IMR-90 (cell line): ENCODE measurements around the gene FBXL13. TPM values are rescaled to one million over a fixed set of nuclear protein-coding genes. Genes with fewer than 3 reads are reported as not detected.

Experiments
- ATAC-seq: fragments of 200-7000 bp; cut with Tn5 transposase; 2 replicates; pipeline ENCODE4 v1.9.1; 2020; ENCODE audit warnings: low read depth, mild to moderate bottlenecking, moderate library complexity
- BruUV-seq: library from RNA; stranded (reverse); fragments of 400-500 nt; replicated peaks from 2 replicates; lab custom pipeline; 2021; lab: Mats Ljungman, UMichigan
- CTCF ChIA-PET: fragments of 300-600 bp; formaldehyde crosslinking; extraction: SDS; loops from one replicate; lab custom pipeline; 2021; ENCODE audit warnings: antibody characterized with exemption; lab: Yijun Ruan, JAX
- POLR2A ChIA-PET: fragments of 300-600 bp; sonication (Branson Sonifier 250); formaldehyde crosslinking; loops from one replicate; lab custom pipeline; 2022; ENCODE audit warnings: antibody characterized with exemption; ENCODE audit not compliant: unreplicated experiment; lab: Charles Lee
- DNase-seq: peaks from one replicate; pipeline ENCODE4 v3.0.0; 2013
- H2AFZ ChIP-seq: replicated peaks from 2 replicates; pipeline ENCODE3; 2013; ENCODE audit warnings: low read length, mild to moderate bottlenecking; ENCODE audit not compliant: poor library complexity
- H2AK5ac ChIP-seq: 2 replicates; pipeline ENCODE4 v1.6.1; 2013; ENCODE audit warnings: low read depth, low read length, inconsistent platforms
- H2AK9ac ChIP-seq: replicated peaks from 2 replicates; pipeline ENCODE3; 2013; ENCODE audit warnings: mild to moderate bottlenecking, low read depth, low read length, moderate library complexity; ENCODE audit not compliant: poor library complexity
- H2BK120ac ChIP-seq: 2 replicates; pipeline ENCODE4 v1.6.1; 2013; ENCODE audit warnings: low read depth, low read length, inconsistent platforms
- H2BK15ac ChIP-seq: 3 replicates; pipeline ENCODE4 v1.6.1; 2013; ENCODE audit warnings: low read depth, low read length, inconsistent platforms
- H2BK20ac ChIP-seq: 2 replicates; pipeline ENCODE4 v1.6.1; 2013; ENCODE audit warnings: low read depth, mild to moderate bottlenecking, inconsistent platforms, low read length, moderate library complexity
- H2BK5ac ChIP-seq: 2 replicates; pipeline ENCODE4 v1.6.1; 2013; ENCODE audit warnings: mild to moderate bottlenecking, low read depth, low read length, inconsistent platforms; ENCODE audit not compliant: poor library complexity, severe bottlenecking
- H3K14ac ChIP-seq: replicated peaks from 2 replicates; pipeline ENCODE4 v1.6.1; 2013; ENCODE audit warnings: low read depth, low read length, inconsistent platforms
- H3K18ac ChIP-seq: 2 replicates; pipeline ENCODE4 v1.6.1; 2013; ENCODE audit warnings: low read depth, low read length, control low read depth
- H3K23ac ChIP-seq: 2 replicates; pipeline ENCODE4 v1.6.1; 2013; ENCODE audit warnings: low read depth, low read length, inconsistent platforms
- H3K27ac ChIP-seq: 2 replicates; pipeline ENCODE4 v1.5.1; 2013; ENCODE audit warnings: mild to moderate bottlenecking, control low read depth, low read length; ENCODE audit not compliant: insufficient read depth
- H3K27me3 ChIP-seq: 2 replicates; pipeline ENCODE4 v1.6.1; 2013; ENCODE audit warnings: low read length; ENCODE audit not compliant: control insufficient read depth, insufficient read depth
- H3K36me3 ChIP-seq: 2 replicates; pipeline ENCODE4 v1.6.1; 2013; ENCODE audit warnings: low read length, mixed read lengths; ENCODE audit not compliant: control insufficient read depth, insufficient read depth
- H3K4ac ChIP-seq: 2 replicates; pipeline ENCODE4 v1.6.1; 2013; ENCODE audit warnings: low read depth, low read length, inconsistent platforms
- H3K4me1 ChIP-seq: 2 replicates; pipeline ENCODE4 v1.6.1; 2013; ENCODE audit warnings: low read length, mixed read lengths; ENCODE audit not compliant: control insufficient read depth, insufficient read depth
- H3K4me2 ChIP-seq: 2 replicates; pipeline ENCODE4 v1.6.1; 2013; ENCODE audit warnings: low read depth, mild to moderate bottlenecking, control low read depth, low read length, moderate library complexity
- H3K4me3 ChIP-seq: 2 replicates; pipeline ENCODE4 v1.5.1; 2013; ENCODE audit warnings: low read depth, mild to moderate bottlenecking, control low read depth, low read length, moderate library complexity; ENCODE audit not compliant: insufficient read depth
- H3K56ac ChIP-seq: 2 replicates; pipeline ENCODE4 v1.6.1; 2013; ENCODE audit warnings: low read length, inconsistent platforms; ENCODE audit not compliant: insufficient read depth; ENCODE audit errors: extremely low read depth
- H3K79me1 ChIP-seq, 2 experiments: 2 replicates each; pipeline ENCODE4 v1.6.1; 2013; ENCODE audit warnings: low read length in 2 of 2, inconsistent platforms in 1 of 2, low read depth in 1 of 2
- H3K9ac ChIP-seq: 2 replicates; pipeline ENCODE4 v1.6.1; 2013; ENCODE audit warnings: low read depth, low read length, control low read depth
- H3K9me1 ChIP-seq: 2 replicates; pipeline ENCODE4 v1.6.1; 2013; ENCODE audit warnings: low read length, inconsistent platforms; ENCODE audit not compliant: insufficient read depth
- H3K9me3 ChIP-seq: 2 replicates; pipeline ENCODE4 v1.6.1; 2013; ENCODE audit warnings: low read length; ENCODE audit not compliant: control insufficient read depth, insufficient read depth
- H4K20me1 ChIP-seq: 2 replicates; pipeline ENCODE4 v1.6.1; 2013; ENCODE audit warnings: low read length, inconsistent platforms; ENCODE audit not compliant: insufficient read depth
- H4K5ac ChIP-seq: 2 replicates; pipeline ENCODE4 v1.6.1; 2013; ENCODE audit warnings: mild to moderate bottlenecking, low read depth, low read length, control low read depth
- H4K8ac ChIP-seq, 2 experiments: 2 replicates each; pipeline ENCODE4 v1.6.1; 2013; ENCODE audit warnings: low read depth in 2 of 2, low read length in 2 of 2, control low read depth in 1 of 2, inconsistent platforms in 1 of 2
- H4K91ac ChIP-seq: 2 replicates; pipeline ENCODE4 v1.6.1; 2013; ENCODE audit warnings: low read depth, low read length, inconsistent platforms; ENCODE audit not compliant: insufficient read depth
- NFE2L2 ChIP-seq: fragments of 150-350 bp; IDR thresholded peaks from 2 replicates; pipeline ENCODE4 v1.6.1; 2016; ENCODE audit warnings: low read depth, mild to moderate bottlenecking, low read length
- WGBS, 2 experiments: methylation state at CpG; one replicate each; pipeline versions ENCODE4 v1.1.5 to v1.1.7; 2013; ENCODE audit warnings: missing lambda C conversion rate in 2 of 2; ENCODE audit not compliant: insufficient read length in 1 of 2; ENCODE audit errors: extremely low coverage in 2 of 2; 5-methylcytosine and 5-hydroxymethylcytosine counted together
- dilution Hi-C: fragments of 300-500 bp; cut with HindIII; formaldehyde crosslinking; loops from one replicate; pipeline ENCODE4 v1.14.3; 2018; ENCODE audit warnings: low sequenced_read_pairs; ENCODE audit not compliant: unreplicated experiment
- in situ Hi-C: fragments of 300-500 bp; cut with MboI; formaldehyde crosslinking; loops from 3 replicates; pipeline ENCODE4 v1.14.3; 2019; ENCODE audit warnings: low sequenced_read_pairs, inconsistent platforms, mixed read lengths
- intact Hi-C: fragments of 100-400 bp; cut with micrococcal nuclease; formaldehyde crosslinking; loops from 2 replicates; pipeline ENCODE4 v1.10.0; 2022
- polyA plus RNA-seq, 3 experiments: library from polyadenylated mRNA; depleted of rRNA; stranded (reverse); fragments of >200 nt; gene quantifications; 2 replicates each; pipeline ENCODE4 v1.2.3, GENCODE V29; 2012; ENCODE audit warnings: low replicate concordance in 1 of 3
- total RNA-seq: library from RNA; depleted of rRNA; stranded (reverse); fragments of >200 nt; gene quantifications from 2 replicates; pipeline ENCODE4 v1.2.3, GENCODE V29; 2012
- TF ChIP-seq, protein P1 (sequence below): conservative IDR thresholded peaks from 2 replicates; pipeline ENCODE4 v1.5.1; 2012; ENCODE audit warnings: mild to moderate bottlenecking, low read depth, low read length, improper control_type of control experiment

FBXL13 gene
- total and polyA plus RNA-seq, 2 of the 4 experiments (the other 2 are of a cell fraction), result 0.24 to 0.36 TPM

GRCh38 chr7:102849538-102849937 is 225.1 kb downstream of the FBXL13 start:
- H4K8ac ChIP-seq, result no peak overlapping the region
- no peak overlapping the region for H2BK15ac ChIP-seq
- DNase-seq (no peak), ATAC-seq (no peak)
- ChIA-PET POLR2A (no interaction called here), CTCF (no interaction called here)
- H2AK5ac ChIP-seq, result no peak overlapping the region
- no peaks in the 10 kb centered on the region for H3K9me3 ChIP-seq
- no peaks in the 10 kb centered on the region for H3K9me1 ChIP-seq
- dilution Hi-C loops, result no loop called here
- in situ Hi-C loops, result no loop called here
- no peak overlapping the region for H2AK9ac ChIP-seq
- H3K4me2 ChIP-seq, result no peak overlapping the region
- H3K23ac ChIP-seq, result no peak overlapping the region
- no peak overlapping the region for H3K27ac ChIP-seq
- no peak overlapping the region for H3K18ac ChIP-seq
- H3K27me3 ChIP-seq, result no peaks in the 10 kb centered on the region
- no peaks in the 10 kb centered on the region for H3K36me3 ChIP-seq
- no peak overlapping the region for H3K4me3 ChIP-seq
- no peak overlapping the region for H3K9ac ChIP-seq
- H2BK20ac ChIP-seq, result no peak overlapping the region
- no peak for TF ChIP-seq NFE2L2
- TF ChIP-seq, protein P1, sequence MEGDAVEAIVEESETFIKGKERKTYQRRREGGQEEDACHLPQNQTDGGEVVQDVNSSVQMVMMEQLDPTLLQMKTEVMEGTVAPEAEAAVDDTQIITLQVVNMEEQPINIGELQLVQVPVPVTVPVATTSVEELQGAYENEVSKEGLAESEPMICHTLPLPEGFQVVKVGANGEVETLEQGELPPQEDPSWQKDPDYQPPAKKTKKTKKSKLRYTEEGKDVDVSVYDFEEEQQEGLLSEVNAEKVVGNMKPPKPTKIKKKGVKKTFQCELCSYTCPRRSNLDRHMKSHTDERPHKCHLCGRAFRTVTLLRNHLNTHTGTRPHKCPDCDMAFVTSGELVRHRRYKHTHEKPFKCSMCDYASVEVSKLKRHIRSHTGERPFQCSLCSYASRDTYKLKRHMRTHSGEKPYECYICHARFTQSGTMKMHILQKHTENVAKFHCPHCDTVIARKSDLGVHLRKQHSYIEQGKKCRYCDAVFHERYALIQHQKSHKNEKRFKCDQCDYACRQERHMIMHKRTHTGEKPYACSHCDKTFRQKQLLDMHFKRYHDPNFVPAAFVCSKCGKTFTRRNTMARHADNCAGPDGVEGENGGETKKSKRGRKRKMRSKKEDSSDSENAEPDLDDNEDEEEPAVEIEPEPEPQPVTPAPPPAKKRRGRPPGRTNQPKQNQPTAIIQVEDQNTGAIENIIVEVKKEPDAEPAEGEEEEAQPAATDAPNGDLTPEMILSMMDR, result no peak
- no peak overlapping the region for H2BK5ac ChIP-seq
- no peak overlapping the region for H2AFZ ChIP-seq
- H3K79me1 ChIP-seq, result no peaks in the 10 kb centered on the region
- no peak overlapping the region for H4K5ac ChIP-seq
- peaks cover 4% of the 10 kb centered on the region; the same call in 1 of the 2 replicates for H3K4me1 ChIP-seq
- intact Hi-C loops, result no loop called here
- H3K14ac ChIP-seq, result no peak overlapping the region
- H4K91ac ChIP-seq, result no peak overlapping the region
- no peak overlapping the region for H3K56ac ChIP-seq
- WGBS, 2 experiments, result no CpG with 5 or more reads among the region's 3 CpGs
- H2BK120ac ChIP-seq, result no peak overlapping the region
- BruUV-seq, result no TSS peak
- H3K4ac ChIP-seq, result no peak overlapping the region
- H4K20me1 ChIP-seq, result no peaks in the 10 kb centered on the region
